Measurements from ENCODE around the gene DDX20.

DNA sequence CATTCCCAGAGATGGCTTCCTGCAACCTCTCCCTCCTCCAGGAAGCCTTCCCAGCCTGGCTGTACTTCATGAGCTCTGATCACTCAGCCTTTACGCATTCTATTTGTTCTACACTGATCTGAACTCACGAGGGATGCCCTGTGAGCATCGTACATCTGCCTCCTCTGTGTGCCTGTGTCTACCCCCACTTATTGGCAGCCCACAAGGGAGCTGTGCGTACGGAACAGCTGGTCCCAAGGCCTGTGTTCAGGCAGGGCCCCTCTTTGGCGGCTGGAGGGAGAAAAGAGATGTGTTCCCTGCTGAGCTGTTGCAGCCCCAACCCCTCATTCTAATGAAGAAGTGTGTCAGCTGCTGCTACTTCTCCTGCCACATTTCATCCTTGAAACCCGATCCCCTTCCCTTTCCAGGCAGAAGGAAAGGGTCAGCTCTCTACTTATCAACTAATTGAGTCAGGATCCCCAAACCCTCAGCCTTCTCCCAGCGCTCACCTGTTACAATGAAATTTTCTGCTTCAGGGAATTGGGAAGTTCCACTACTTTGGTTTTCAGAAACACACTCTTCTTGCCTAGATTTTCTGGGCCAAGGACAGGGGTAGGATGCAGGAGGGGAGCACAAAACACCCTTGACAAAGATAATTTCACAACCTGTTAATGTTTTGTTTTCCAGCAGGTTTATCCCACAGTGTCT lies 19.7 kb upstream of the DDX20 start:
- TF ChIP-seq CTCF (IDR thresholded peaks at IDR 0.05) (no peak), ZFX (IDR thresholded peaks at IDR 0.05; ENCODE audit: borderline replicate concordance) (no peak)

Measured in 22Rv1 (cell line).